GM18517 (cell line): ENCODE measurements around the gene SYCE1.
"Not testable (repeated sequence)": the region's sequence is repeated elsewhere in the genome, so short reads cannot be mapped to it uniquely, and the experiment has no call there.

Source experiments
- ATAC-seq: cut with Tn5 transposase; IDR thresholded peaks from one replicate; pipeline ENCODE4 v1.9.1; 2021; ENCODE audit warnings: mild to moderate bottlenecking, moderate library complexity; ENCODE audit not compliant: unreplicated experiment

SYCE1 gene, protein sequence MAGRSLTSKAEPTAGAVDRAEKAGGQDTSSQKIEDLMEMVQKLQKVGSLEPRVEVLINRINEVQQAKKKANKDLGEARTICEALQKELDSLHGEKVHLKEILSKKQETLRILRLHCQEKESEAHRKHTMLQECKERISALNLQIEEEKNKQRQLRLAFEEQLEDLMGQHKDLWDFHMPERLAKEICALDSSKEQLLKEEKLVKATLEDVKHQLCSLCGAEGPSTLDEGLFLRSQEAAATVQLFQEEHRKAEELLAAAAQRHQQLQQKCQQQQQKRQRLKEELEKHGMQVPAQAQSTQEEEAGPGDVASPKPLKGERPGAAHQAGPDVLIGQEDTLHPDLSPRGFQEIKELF

GRCh38 chr10:133565441-133566294 is at the start of gene SYCE1:
SYCE1 (minus strand) TSS chr10:133565583; CDS start chr10:133565529, 54 bp downstream.
- no peak for ATAC-seq

DNA sequence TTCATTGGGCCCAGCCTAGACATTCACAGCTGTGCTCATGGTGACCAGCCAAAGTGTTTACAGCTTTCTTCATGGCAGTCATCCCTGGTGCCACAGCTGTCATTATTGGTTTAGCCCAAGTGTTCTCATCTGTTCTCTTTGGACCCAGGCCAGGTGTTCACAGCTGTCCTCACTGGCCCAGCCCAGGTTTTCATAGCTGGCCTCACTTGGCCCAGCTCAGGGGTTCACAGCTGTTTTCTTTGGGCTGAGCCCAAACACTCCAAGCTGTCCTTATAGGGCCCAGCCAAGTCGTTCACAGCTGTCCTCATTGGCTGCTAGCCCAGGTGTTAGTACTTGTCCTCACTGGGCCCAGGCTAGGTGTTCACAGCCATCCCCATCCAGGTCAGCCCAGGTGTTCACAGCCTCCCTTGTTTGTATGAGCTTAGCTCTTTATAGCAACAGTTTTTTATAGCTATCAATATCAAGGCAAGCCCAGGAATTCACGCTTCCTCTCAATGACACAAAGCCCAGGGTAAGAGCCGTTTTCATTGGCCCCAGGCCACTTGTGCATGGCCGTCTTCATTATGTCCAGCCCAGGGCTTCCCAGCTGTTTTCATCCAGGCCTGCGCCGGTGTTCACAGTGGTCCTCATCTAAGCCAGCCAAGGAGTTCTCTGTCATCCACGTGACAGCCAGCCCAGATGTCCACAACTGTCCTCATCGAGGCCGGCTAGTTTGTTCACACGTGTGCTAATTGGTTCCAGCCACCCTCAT is 49.6 kb upstream of the SYCE1 start:
- ATAC-seq = no peak

- ATAC-seq = no peak
Observed at GRCh38 chr10:133613699-133614098, 48.3 kb upstream of the SYCE1 start.

GRCh38 chr10:133611079-133611478 is 45.7 kb upstream of the SYCE1 start:
- no peak for ATAC-seq

DNA sequence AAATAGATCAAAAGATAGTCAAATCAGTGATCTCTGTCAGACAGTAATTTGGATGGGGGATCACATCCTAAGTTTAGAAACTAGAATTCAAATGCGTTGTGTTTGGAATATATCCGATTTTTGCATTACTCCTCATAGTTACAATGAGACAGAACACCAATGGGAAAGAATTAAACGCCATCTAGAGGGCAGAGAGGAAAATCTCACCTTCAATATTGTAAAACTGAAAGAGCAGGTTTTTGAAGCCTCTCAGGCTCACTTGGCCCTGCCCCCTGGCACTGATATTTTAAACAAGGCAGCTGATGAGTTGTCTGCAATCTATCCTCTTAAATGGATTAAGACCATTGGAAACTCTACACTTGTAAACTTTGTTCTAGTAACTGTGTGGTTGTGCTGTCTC is 43.5 kb upstream of the SYCE1 start:
- no peak for ATAC-seq

- ATAC-seq = not testable (repeated sequence)
Observed at GRCh38 chr10:133603434-133603833, 38.1 kb upstream of the SYCE1 start.

- no peak for ATAC-seq
Observed at GRCh38 chr10:133600657-133601056, 35.3 kb upstream of the SYCE1 start.

DNA sequence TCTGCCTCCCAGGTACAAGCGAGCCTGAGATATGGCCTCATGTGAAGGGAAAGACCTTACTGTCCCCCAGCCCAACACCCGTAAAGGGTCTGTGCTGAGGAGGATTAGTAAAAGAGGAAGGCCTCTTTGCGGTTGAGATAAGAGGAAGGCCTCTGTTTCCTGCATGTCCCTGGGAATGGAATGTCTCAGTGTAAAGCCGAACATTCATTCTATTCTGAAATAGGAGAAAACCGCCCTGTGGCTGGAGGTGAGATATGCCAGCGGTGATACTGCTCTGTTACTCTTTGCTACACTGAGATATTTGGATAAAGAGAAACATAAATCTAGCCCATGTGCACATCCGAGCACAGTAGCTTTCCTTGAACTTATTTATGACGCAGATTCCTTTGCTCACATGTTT is 34.5 kb upstream of the SYCE1 start:
- ATAC-seq = not testable (repeated sequence)

- no peak for ATAC-seq
Observed at GRCh38 chr10:133592716-133593115, 27.3 kb upstream of the SYCE1 start.

DNA sequence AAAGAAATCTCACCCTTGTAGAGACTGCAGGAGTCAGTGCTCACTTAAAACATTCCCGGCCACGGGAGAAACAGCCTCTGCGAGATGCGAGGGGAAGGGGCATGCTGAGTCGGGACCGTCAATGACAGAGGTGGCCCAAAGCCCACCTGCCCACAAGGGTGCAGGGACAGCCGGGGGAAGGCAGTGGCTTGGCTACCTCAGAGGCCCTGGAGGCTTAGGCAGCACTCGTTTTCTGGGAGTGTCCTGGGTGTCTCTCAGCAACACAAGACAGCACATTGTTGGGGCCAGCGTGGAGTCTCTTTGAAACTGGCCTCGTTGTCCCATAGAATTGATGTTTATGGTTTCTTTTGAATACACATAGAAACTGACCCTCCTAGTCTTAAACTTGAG is 25.6 kb upstream of the SYCE1 start:
- no peak for ATAC-seq

DNA sequence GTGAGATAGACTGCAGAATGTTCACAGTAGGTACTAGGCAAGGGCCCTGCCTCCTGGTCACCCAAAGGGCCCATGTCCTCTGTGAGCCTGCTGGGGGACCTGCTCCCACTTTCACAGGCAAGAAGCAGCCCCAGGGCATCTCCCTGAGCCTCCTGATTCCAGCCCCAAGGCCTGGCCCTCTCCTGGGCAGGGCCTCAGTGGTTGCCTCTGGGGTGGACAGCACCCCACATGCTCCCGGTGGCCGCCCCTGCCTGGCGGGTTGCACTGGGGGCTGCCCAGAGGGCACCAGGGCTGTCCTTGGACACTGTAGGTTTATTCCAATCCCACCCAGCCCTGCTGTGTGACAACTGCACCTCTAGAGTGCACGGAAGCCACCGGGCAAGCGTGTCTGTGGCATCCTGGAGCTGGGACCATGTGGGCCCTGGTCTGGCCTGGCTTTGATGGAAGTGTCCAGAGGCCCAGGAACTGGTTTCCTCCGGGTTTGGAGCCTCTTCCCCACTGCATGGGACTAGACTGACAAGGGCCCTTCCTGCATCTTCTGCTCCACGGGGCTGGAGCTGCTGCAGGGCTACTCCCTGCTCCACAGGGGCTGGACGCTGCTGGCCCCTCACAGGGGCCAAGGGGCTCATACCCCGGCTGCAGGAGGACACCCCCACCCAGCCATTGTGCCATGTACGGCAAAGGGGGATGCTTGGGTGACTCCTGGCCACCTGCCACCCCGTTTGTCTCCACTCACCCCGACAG is 25.0 kb upstream of the SYCE1 start:
- no peak for ATAC-seq

- ATAC-seq = not testable (repeated sequence)
Observed at GRCh38 chr10:133577037-133577436, 11.7 kb upstream of the SYCE1 start.

DNA sequence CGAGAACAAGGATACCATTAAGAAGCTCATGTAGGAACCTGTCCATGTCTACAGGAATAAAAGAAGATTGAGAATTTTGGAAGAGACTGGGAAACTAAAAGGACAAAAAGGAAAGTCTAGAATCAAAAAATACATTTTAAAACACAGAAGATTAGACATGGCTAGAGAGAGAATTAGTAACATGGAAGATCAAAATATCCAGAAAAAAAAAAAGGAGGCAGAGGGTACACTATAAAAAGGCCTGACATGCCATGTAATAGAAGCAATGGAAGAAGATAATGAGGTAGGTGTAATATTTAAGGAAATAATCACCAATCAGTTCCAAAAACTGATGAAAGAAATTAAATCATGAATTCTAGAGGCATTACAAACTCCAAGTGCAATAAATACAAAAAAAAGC is 8.1 kb upstream of the SYCE1 start:
- ATAC-seq = not testable (repeated sequence)

DNA sequence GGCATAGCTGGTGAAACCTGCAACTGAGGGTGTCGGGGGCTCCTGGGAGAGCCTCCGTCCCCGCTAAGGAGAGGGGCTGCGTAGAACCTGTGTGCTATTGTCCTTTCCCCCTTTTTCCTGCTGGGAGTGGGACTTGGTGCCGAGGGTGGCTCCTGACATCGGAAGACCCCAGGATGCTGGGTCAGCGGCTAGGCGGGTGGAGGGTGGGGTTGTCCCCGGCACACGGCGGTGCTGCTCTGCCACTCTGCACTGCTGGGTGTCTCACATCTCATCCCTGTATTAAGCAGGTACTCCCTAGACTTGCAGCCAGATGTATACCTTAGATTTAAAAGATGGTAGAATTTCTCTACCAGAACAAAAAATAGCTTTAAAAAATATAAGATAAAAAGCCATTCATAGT is 6.7 kb upstream of the SYCE1 start:
- ATAC-seq = not testable (repeated sequence)

- ATAC-seq = not testable (repeated sequence)
Observed at GRCh38 chr10:133569801-133570200, 4.4 kb upstream of the SYCE1 start.

GRCh38 chr10:133568831-133569527 is 3.6 kb upstream of the SYCE1 start:
- not testable (repeated sequence) for ATAC-seq

DNA sequence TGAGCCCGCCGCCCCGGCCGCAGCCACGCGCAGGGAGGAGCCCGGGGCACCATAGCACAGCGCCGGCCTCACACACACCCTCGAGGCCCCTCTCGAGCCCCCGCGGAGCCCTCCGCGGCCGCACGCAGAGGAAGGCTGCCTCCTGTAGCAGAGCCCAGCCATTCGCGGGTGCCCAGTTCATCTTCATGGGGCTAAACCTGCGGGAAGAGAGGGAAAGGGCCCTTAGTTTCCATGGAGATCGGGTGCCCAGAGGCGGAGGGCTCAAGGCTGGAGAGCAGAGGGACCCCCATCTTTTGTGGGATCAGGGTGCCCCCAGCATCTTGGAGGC is 2.9 kb upstream of the SYCE1 start:
- ATAC-seq = no peak

DNA sequence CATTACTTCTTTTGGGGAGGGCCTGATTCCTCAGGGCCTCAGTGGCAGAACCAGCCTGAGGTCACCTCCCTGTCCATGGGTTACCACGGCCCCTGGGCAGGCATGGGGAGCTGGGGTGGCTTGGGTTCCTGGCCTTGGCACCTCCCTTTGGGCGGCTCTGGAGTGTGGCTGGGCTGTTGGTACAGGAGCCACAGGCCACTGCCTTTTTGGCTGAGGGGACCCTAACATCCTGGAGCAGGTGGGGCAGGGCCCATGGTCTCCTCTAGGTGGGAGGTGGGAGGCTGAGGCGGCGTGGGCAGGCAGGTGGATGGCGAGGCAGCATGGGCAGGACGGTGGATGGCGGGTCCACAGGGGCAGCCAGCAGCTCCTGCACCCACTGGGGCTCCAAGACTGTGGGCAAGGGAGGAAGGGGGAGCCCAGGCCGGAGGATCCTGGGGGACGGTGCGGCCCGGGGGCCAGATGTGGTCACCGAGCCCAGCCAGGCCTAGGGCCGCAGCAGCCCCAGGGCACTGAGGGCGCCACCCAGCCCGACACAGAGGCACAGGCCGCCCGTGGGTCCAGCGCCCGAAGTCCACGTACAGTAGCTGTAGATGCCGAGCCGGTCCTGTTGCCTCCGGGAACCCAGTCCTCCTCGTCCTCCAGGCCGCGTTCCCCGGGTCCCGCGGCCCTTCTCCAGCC is 2.4 kb upstream of the SYCE1 start:
- no peak for ATAC-seq

- ATAC-seq = no peak
Observed at GRCh38 chr10:133567119-133567518, 1.7 kb upstream of the SYCE1 start.

DNA sequence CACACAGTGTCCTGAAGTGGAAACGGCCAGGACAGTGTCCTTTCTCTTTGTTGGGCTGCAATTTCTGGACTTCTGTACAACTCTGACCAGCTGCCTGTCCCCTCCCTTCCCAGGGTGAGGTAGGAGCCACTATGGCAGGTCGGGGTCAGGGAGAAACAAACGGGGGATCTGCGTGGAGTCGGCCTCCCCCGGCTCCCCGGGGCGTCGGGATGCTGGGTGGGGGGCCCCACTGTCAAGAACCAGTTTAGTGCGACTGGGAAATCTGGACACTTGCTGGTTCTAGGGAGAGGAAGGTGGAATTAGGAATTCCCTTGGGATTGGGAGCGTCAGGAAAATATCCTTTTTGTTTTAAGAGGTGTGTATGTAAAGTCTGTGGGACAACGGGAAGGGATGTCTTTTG is 567 bp downstream of the SYCE1 start:
- no peak for ATAC-seq
